Colonic mucosa (tissue), 4 donors: Measurements from ENCODE around the gene CFAP221. TPM values are rescaled to one million over a fixed set of nuclear protein-coding genes. Genes with fewer than 3 reads are reported as not detected.

Experiments used
- DNase-seq: peaks from one replicate; pipeline ENCODE4 v3.0.0-alpha.2; 2020
- H3K27ac ChIP-seq: fragments of 200-600 bp; one replicate; pipeline ENCODE4 v1.8.0; 2021
- H3K27me3 ChIP-seq: fragments of 200-600 bp; one replicate; pipeline ENCODE4 v1.8.0; 2021
- H3K36me3 ChIP-seq: fragments of 200-600 bp; one replicate; pipeline ENCODE4 v1.8.0; 2021
- H3K4me1 ChIP-seq: fragments of 200-600 bp; one replicate; pipeline ENCODE4 v1.8.0; 2021; ENCODE audit warnings: mild to moderate bottlenecking
- H3K4me3 ChIP-seq: fragments of 200-600 bp; one replicate; pipeline ENCODE4 v1.8.0; 2021
- H3K9ac ChIP-seq, 2 donors: one replicate each; pipeline ENCODE4 v1.7.0; 2013; ENCODE audit warnings: control low read depth in 2 of 2, low read depth in 2 of 2, low read length in 2 of 2
- H3K9me3 ChIP-seq: fragments of 200-600 bp; one replicate; pipeline ENCODE4 v1.8.0; 2021
- intact Hi-C: fragments of 100-400 bp; cut with DNase I; formaldehyde crosslinking; loops from one replicate; pipeline ENCODE4 v1.14.1; 2022
- total RNA-seq, 2 donors: library from RNA; stranded (reverse); fragmentation: NEBNext Ultra II Directional in 1 of 2; extraction: Animal tissue kit (Norgen Biotek cat#: 25700) in 1 of 2; gene quantifications; one replicate each; pipeline ENCODE4 v1.2.1, GENCODE V29; 2021
- TF ChIP-seq, protein P1 (sequence below): fragments of 200-600 bp; IDR thresholded peaks from one replicate; pipeline ENCODE4 v1.8.0; 2022; ENCODE audit warnings: antibody characterized with exemption, mild to moderate bottlenecking
- donor health status: healthy.
- donor health status: DM: no; HTN: no; CAD: no.
- donor health status: DM: no; HTN: no; CAD: no.

CFAP221 gene
- total RNA-seq, 2 donors from 2014 or later: not detected

- Histone ChIP-seq H3K27me3 (no peaks in the 10 kb centered on the region), H3K4me1 (no peaks in the 10 kb centered on the region), H3K9ac (no peak overlapping the region), H3K4me3 (no peak overlapping the region), H3K36me3 (no peaks in the 10 kb centered on the region), H3K9me3 (no peaks in the 10 kb centered on the region), H3K27ac (no peak overlapping the region)
- intact Hi-C loops: no loop called here
- peak; percentile 73 for DNase-seq
- TF ChIP-seq, protein P1, sequence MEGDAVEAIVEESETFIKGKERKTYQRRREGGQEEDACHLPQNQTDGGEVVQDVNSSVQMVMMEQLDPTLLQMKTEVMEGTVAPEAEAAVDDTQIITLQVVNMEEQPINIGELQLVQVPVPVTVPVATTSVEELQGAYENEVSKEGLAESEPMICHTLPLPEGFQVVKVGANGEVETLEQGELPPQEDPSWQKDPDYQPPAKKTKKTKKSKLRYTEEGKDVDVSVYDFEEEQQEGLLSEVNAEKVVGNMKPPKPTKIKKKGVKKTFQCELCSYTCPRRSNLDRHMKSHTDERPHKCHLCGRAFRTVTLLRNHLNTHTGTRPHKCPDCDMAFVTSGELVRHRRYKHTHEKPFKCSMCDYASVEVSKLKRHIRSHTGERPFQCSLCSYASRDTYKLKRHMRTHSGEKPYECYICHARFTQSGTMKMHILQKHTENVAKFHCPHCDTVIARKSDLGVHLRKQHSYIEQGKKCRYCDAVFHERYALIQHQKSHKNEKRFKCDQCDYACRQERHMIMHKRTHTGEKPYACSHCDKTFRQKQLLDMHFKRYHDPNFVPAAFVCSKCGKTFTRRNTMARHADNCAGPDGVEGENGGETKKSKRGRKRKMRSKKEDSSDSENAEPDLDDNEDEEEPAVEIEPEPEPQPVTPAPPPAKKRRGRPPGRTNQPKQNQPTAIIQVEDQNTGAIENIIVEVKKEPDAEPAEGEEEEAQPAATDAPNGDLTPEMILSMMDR: peak; percentile 96
Observed at GRCh38 chr2:119641562-119642258, 97.5 kb downstream of the CFAP221 start.

DNA sequence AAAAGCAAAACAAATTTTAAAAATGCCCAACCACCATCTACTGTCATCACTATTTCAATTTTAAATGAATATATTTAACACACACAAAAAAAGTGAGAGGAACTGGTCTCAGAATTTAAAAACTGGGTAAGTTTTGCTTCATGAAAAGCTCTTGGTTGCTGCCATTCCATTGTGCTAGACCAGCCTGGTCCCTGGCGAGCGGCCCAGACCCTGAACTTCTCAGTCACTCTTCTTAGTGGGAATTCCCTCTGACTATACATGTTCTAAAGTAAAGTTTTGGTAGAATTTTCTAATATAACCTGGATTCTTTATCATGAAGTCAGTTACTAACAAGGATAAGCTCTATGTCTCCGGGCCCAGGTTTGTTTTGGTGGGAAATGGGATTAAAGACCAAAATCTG, 99.9 kb downstream of the CFAP221 start:
- intact Hi-C loops: no loop called here
- H3K4me3 ChIP-seq: no peak overlapping the region
- no peaks in the 10 kb centered on the region for H3K36me3 ChIP-seq
- DNase-seq: no peak
- H3K9ac ChIP-seq: no peak overlapping the region
- no peaks in the 10 kb centered on the region for H3K27me3 ChIP-seq
- TF ChIP-seq, protein P1: no peak
- no peaks in the 10 kb centered on the region for H3K4me1 ChIP-seq
- H3K9me3 ChIP-seq: no peaks in the 10 kb centered on the region
- no peak overlapping the region for H3K27ac ChIP-seq

DNA sequence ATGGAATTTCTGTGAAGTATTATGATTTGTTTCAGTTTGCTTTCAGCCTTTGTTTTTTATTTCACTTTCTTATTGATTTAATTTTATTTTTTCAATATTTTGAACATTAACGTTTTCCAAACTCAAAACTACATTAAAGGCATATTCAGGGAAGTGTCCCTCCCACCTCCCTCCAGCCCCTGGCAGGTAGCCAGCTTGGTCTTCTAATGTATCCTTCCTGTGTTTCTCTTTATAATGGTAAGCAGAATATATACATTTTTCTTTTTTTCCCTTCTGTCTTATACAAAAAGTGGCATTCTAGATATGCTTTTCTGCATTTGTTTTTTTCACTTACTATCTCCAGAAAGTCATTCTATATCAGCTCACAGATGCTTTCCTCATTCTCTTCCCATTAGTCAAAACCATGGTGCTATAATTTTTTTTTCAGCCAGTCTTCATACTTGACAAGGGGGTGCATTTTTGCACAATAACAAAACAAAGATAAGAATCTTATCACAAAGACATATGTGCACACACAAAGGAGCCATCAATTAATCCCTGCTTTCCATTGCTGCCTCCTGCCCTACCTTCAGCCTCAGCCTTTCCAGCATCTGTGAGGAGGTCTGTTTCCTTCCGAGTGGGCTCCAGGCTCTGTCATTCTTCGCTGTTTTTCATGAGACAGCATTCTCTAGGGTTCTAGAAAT, 101.1 kb downstream of the CFAP221 start:
- Histone ChIP-seq H3K9ac (no peak overlapping the region), H3K36me3 (no peaks in the 10 kb centered on the region), H3K27ac (no peak overlapping the region), H3K4me1 (no peaks in the 10 kb centered on the region), H3K27me3 (no peaks in the 10 kb centered on the region), H3K9me3 (no peaks in the 10 kb centered on the region), H3K4me3 (no peak overlapping the region)
- TF ChIP-seq, protein P1: no peak
- intact Hi-C loops: no loop called here
- DNase-seq: no peak

GRCh38 chr2:119646149-119646548, 101.9 kb downstream of the CFAP221 start:
- no peaks in the 10 kb centered on the region for H3K27me3 ChIP-seq
- H3K9me3 ChIP-seq: no peaks in the 10 kb centered on the region
- intact Hi-C loops: no loop called here
- H3K36me3 ChIP-seq: no peaks in the 10 kb centered on the region
- no peak overlapping the region for H3K27ac ChIP-seq
- TF ChIP-seq, protein P1: no peak
- DNase-seq: no peak
- H3K4me1 ChIP-seq: no peaks in the 10 kb centered on the region
- no peak overlapping the region for H3K4me3 ChIP-seq
- no peak overlapping the region for H3K9ac ChIP-seq

- Histone ChIP-seq H3K36me3 (no peaks in the 10 kb centered on the region), H3K27ac (no peak overlapping the region), H3K9ac (no peak overlapping the region), H3K9me3 (no peaks in the 10 kb centered on the region), H3K4me3 (no peak overlapping the region), H3K27me3 (no peaks in the 10 kb centered on the region), H3K4me1 (no peaks in the 10 kb centered on the region)
- intact Hi-C loops: no loop called here
- no peak for DNase-seq
- TF ChIP-seq, protein P1: no peak
Observed at GRCh38 chr2:119647440-119648169, 103.4 kb downstream of the CFAP221 start.
